IPS-20b (cell line): ENCODE results near the gene ZNF107.

Experiments
- H3K27ac ChIP-seq: one replicate; pipeline ENCODE4 v1.5.1; 2013; ENCODE audit warnings: low read length
- H3K27me3 ChIP-seq: 2 replicates; pipeline ENCODE4 v1.6.1; 2013; ENCODE audit warnings: mild to moderate bottlenecking, low read length, inconsistent platforms; ENCODE audit not compliant: insufficient read depth
- H3K36me3 ChIP-seq: 2 replicates; pipeline ENCODE4 v1.6.1; 2013; ENCODE audit warnings: low read depth, mild to moderate bottlenecking, inconsistent platforms, low read length, moderate library complexity; ENCODE audit not compliant: insufficient read depth
- H3K4me1 ChIP-seq: 2 replicates; pipeline ENCODE4 v1.6.1; 2013; ENCODE audit warnings: mild to moderate bottlenecking, control low read depth, inconsistent platforms, low read length, moderate library complexity; ENCODE audit not compliant: insufficient read depth
- H3K4me3 ChIP-seq: 2 replicates; pipeline ENCODE4 v1.5.1; 2013; ENCODE audit warnings: mild to moderate bottlenecking, low read length, inconsistent platforms
- H3K9ac ChIP-seq: 2 replicates; pipeline ENCODE4 v1.6.1; 2013; ENCODE audit warnings: low read depth, mild to moderate bottlenecking, inconsistent platforms, low read length, moderate library complexity
- H3K9me3 ChIP-seq: 2 replicates; pipeline ENCODE4 v1.6.1; 2013; ENCODE audit warnings: mild to moderate bottlenecking, low read depth, low read length, inconsistent platforms; ENCODE audit not compliant: insufficient read depth

Gene ZNF107

DNA sequence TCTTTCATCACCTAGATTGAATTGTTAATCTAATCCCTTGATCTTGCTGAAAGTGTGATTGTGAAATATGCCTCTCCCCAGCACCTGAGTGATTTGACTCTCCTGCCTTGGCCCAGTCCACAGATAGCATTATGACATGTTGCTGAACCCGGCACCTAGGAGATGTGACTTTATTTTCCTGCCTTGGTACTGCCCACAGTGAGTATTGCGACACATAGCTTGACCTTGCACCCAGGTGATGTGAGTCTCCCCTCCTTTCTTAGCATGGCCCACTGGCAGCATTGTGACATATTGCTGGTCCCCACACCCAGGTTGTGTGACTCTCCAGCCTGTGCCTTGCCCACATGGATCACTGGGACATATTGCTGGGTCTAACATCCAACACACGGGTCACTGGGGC lies 32.5 kb upstream of the ZNF107 start:
- no peak overlapping the region for H3K9ac ChIP-seq
- H3K4me1 ChIP-seq, result no peaks in the 10 kb centered on the region
- H3K27ac ChIP-seq, result no peak overlapping the region
- H3K27me3 ChIP-seq, result no peaks in the 10 kb centered on the region
- H3K36me3 ChIP-seq, result no peaks in the 10 kb centered on the region
- peaks cover 95% of the 10 kb centered on the region for H3K9me3 ChIP-seq
- H3K4me3 ChIP-seq, result no peak overlapping the region

DNA sequence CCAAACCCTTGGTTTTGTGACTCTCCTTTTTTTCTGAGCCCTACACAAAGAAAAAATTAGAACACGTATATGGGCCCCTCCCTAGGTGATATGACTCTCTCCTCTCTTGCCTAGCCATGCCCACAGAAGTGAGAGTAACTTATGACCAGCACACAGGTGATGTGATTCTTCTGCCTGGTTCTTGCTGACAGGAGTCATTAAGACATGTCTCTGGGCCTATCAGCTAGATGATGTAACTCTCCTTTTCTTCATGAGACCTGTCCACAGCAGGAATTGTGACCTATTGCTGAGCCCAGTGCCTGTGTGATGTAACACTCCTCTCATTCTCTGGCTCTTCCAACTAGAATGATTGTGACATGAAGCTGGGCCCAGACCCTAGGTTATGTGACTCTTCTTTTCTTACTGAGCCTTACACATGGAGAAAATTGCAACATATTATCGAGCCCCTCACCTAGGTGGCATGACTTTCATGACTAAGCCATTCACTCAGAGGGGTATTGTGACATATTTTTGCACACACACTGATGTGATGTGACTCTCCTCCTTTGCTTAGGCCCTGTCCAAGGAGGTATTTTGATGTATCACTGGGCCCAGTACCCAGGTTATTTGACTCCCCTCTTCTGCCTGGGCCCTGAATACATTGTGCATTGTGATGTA lies 31.4 kb upstream of the ZNF107 start:
- no peak overlapping the region for H3K27ac ChIP-seq
- no peaks in the 10 kb centered on the region for H3K4me1 ChIP-seq
- H3K4me3 ChIP-seq, result no peak overlapping the region; the same call in 1 of the 2 replicates
- peaks cover 95% of the 10 kb centered on the region for H3K9me3 ChIP-seq
- no peak overlapping the region for H3K9ac ChIP-seq
- H3K36me3 ChIP-seq, result no peaks in the 10 kb centered on the region
- no peaks in the 10 kb centered on the region for H3K27me3 ChIP-seq

DNA sequence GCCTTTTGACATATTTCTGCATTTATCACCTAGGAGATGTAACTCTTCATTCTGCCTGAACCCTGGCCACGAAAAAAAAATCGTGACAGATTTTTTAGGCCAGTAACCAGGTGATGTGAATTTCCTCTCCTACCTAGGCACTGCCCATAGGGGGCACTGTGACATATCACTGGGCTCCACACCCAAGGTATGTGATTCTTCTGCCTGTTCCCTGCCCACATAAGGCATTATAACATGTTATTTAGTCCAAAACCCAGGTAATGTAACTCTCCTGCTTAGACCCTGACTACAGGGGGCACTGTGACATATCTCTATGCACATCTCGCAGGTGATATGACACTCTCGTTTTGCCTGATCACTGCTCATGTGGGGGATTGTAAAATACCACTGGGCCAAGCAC lies 29.5 kb upstream of the ZNF107 start:
- no peaks in the 10 kb centered on the region for H3K4me1 ChIP-seq
- H3K9me3 ChIP-seq, result peaks cover 96% of the 10 kb centered on the region
- H3K27me3 ChIP-seq, result no peaks in the 10 kb centered on the region
- no peak overlapping the region for H3K27ac ChIP-seq
- H3K9ac ChIP-seq, result no peak overlapping the region
- no peaks in the 10 kb centered on the region for H3K36me3 ChIP-seq
- H3K4me3 ChIP-seq, result no peak overlapping the region

DNA sequence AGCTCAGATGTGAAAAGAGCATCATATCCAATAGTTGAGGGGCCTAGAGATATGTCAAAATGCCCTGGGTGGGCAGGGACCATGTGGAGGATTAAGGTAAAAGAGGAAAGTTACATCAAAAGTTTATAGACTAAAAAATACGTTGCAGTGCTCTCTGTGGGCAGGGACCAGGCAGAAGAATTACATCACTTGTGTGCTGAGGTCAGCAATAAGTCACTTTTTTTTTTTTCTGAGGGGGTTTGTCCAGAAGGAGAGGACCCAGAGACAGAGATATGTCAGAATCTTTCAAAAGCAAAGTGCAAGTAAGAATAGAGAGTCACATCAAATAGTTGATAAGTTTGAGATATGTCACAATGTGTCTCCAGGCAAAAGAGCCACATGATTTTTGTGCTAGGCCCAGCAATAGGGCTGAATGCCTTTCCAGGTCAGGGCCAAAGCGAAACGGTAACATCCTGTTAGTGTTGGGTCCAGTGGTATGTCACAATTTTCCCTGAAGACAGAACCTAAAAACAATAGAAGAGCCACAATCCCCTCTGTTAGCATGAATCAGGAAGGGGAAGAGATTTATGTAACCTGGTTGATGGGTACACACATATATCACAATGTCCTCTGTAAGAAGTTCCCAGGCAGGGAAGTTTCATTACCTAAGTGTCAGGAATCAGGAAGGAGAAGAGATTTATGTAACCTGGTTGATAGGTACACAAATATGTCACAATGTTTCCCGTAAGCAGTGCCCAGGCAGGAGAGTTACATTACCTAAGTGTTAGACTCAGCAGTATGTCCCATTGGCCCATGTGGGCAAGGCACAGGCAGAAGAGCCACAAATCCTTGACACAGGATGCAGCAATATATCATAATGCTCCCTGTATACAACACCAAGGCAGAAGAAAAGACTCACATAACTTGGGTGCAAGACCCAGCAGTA lies 28.1 kb upstream of the ZNF107 start:
- H3K4me3 ChIP-seq, result no peak overlapping the region
- H3K4me1 ChIP-seq, result no peaks in the 10 kb centered on the region
- no peak overlapping the region for H3K9ac ChIP-seq
- no peak overlapping the region for H3K27ac ChIP-seq
- H3K36me3 ChIP-seq, result no peaks in the 10 kb centered on the region
- peaks cover 94% of the 10 kb centered on the region for H3K9me3 ChIP-seq
- no peaks in the 10 kb centered on the region for H3K27me3 ChIP-seq

DNA sequence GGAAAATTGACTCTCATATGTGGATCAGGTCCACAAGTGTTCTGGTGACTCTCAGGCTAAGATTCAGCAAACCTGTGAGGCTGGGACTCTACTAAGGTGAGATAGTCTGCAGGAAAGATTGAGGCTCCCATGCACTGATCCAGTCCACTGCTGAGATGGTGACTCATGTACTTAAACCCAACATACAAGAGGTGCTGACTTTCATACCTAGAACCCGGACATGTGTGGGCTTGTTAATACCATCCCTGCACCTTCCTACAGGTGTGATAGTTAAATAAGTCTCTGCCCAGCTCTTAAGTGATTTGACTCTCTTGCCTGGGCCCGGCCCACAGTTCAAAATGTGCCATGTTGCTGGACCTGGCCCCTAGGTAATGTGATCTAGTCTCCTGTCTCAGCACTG lies 27.1 kb upstream of the ZNF107 start:
- H3K4me1 ChIP-seq, result no peaks in the 10 kb centered on the region
- no peaks in the 10 kb centered on the region for H3K36me3 ChIP-seq
- no peak overlapping the region for H3K4me3 ChIP-seq
- H3K27me3 ChIP-seq, result no peaks in the 10 kb centered on the region
- peaks cover 94% of the 10 kb centered on the region for H3K9me3 ChIP-seq
- no peak overlapping the region for H3K9ac ChIP-seq
- no peak overlapping the region for H3K27ac ChIP-seq

DNA sequence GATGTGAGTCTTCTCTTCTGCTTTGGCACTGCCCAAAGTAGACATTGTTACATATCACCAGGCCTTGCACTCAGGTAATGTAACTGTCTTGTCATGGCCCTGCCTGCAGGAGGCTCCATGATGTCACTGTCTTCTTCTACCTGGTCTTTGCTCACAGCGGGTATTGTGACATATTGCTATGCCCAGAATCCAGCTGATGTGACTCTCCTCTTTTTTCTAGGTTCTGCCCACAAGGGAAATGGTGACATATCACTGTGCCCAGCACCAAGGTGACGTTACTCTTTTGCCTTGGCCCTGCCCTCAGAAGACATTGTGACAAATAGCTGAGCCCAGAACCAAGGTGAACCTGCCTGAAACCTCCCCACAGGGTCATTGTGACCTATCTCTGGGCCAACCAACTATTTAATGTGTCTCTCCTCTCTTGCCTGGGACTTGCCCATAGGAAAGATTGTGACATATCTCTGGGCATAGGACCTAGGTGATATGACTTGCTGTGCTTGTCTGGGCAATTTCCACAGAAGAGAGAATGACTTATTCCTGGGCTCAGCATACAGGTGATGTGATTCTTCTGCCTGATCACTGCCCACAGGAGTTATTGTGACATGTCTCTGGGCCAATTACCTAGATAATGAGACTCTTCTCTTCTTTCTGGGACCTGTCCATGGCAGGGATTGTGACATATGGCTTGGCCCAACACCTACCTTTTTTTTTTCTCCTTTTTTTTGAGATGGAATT lies 26.5 kb upstream of the ZNF107 start:
- no peak overlapping the region for H3K9ac ChIP-seq
- H3K4me1 ChIP-seq, result no peaks in the 10 kb centered on the region
- H3K27me3 ChIP-seq, result no peaks in the 10 kb centered on the region
- H3K27ac ChIP-seq, result no peak overlapping the region
- no peaks in the 10 kb centered on the region for H3K36me3 ChIP-seq
- no peak overlapping the region for H3K4me3 ChIP-seq
- H3K9me3 ChIP-seq, result peaks cover 94% of the 10 kb centered on the region

DNA sequence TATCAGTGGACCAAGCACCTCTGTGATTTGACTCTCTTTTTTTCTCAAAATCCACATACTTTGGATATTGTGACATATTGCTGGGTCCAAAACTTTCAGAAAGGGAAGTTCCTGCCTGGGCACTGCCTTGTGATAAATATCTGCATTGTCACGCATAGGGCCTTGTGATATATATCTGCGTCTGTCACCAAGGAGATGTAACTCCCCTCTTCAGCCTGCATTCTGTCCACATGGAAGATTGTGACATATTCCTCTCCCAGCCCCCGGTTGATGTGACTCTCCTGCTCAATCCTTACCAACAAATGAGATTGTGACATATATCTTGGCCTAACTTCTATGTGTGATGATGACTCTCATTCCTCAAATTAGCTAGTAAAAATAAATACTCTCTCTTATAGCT lies 25.4 kb upstream of the ZNF107 start:
- no peak overlapping the region for H3K27ac ChIP-seq
- H3K4me1 ChIP-seq, result no peaks in the 10 kb centered on the region
- H3K4me3 ChIP-seq, result no peak overlapping the region
- no peaks in the 10 kb centered on the region for H3K36me3 ChIP-seq
- peaks cover 90% of the 10 kb centered on the region for H3K9me3 ChIP-seq
- H3K27me3 ChIP-seq, result no peaks in the 10 kb centered on the region
- no peak overlapping the region for H3K9ac ChIP-seq

DNA sequence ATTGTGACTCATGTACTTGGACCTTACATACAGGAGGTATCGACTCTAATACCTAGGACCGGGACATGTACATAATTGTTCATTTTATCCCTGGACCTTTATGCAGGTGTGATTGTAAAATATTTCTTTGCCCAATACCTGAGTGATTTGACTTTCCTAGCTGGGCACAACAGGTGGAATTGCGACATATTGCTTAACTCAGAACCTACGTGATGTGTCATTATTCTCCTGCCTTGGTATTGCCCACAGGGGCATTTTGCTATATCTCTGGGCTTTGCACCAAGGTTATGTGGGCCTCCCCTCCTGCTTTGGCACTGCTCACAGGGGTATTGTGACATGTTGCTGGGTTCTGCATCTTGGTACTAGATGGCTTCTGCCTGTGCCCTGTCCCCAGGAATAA lies 23.9 kb upstream of the ZNF107 start:
- H3K4me3 ChIP-seq, result no peak overlapping the region; the same call in 1 of the 2 replicates
- H3K9me3 ChIP-seq, result peaks cover 74% of the 10 kb centered on the region
- H3K27ac ChIP-seq, result no peak overlapping the region
- no peaks in the 10 kb centered on the region for H3K4me1 ChIP-seq
- H3K36me3 ChIP-seq, result no peaks in the 10 kb centered on the region
- no peaks in the 10 kb centered on the region for H3K27me3 ChIP-seq
- no peak overlapping the region for H3K9ac ChIP-seq

DNA sequence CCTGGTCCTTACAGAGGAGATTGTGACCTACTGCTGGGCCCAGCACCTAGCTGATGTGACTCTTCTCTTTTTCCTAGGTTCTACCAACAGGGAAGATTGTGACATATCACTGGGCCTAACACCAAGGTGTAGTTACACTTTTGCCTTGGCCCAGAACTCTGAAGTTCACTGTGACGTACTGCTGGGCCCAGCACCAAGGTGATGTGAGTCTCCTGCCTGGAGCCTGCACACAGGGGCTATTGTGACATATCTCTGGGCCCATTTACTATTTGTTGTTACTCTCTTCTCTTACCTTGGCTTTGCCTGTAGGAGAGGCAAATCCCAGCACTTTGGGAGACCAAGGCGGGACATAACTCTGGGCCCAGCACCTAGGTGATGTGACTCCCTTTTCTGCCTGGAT lies 23.1 kb upstream of the ZNF107 start:
- no peak overlapping the region for H3K27ac ChIP-seq
- no peaks in the 10 kb centered on the region for H3K36me3 ChIP-seq
- H3K9me3 ChIP-seq, result peaks cover 66% of the 10 kb centered on the region
- H3K27me3 ChIP-seq, result no peaks in the 10 kb centered on the region
- no peak overlapping the region for H3K9ac ChIP-seq
- H3K4me3 ChIP-seq, result no peak overlapping the region
- no peaks in the 10 kb centered on the region for H3K4me1 ChIP-seq

DNA sequence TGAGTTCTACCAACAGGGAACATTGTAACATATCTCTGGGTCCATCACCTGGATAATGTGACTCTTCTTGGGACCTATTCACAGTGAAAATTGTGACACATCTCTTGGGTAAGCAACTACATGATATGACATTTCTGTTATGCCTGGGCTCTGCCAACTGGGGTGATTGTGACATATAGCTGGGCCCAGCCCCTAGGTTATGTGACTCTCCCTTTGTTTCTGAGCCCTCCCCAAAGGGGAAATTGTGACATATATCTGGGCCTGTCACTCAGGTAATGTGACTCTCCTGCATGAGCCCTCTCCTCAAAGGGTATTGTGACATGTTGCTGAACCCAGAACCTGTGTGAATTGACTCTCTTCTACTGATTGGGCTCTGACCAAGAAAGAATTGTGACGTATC lies 22.4 kb upstream of the ZNF107 start:
- Histone ChIP-seq H3K4me3 (no peak overlapping the region; the same call in 1 of the 2 replicates), H3K9me3 (peaks cover 63% of the 10 kb centered on the region), H3K27me3 (no peaks in the 10 kb centered on the region), H3K9ac (no peak overlapping the region), H3K4me1 (no peaks in the 10 kb centered on the region), H3K27ac (no peak overlapping the region), H3K36me3 (no peaks in the 10 kb centered on the region)

DNA sequence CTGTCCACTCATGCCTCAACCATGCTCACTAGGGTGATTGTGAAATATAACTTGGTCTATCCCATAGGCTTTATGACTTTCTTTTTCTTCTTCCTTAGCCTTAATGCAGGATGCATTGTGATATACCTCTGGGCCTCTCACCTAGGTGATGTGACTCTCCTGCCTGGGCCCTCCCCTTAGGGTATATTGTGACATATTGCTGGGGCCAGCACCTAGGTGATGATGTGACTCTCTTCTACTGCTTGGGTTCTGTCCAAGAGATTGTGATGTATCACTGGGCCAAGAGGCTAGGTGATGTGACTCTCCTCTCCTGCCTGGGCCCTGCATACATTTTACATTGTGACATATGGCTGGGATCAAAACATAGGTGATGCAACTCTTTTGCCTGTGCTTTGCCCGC lies 14.7 kb upstream of the ZNF107 start:
- H3K9me3 ChIP-seq, result peaks cover 73% of the 10 kb centered on the region
- H3K9ac ChIP-seq, result no peak overlapping the region
- no peak overlapping the region for H3K27ac ChIP-seq
- H3K36me3 ChIP-seq, result no peaks in the 10 kb centered on the region
- H3K27me3 ChIP-seq, result no peaks in the 10 kb centered on the region
- H3K4me3 ChIP-seq, result no peak overlapping the region
- no peaks in the 10 kb centered on the region for H3K4me1 ChIP-seq
